Subcutaneous abdominal adipose tissue (tissue), 5 donors: Measurements from ENCODE around the gene GPRC5C.

Source experiments
- H3K27ac ChIP-seq: one replicate; pipeline ENCODE4 v1.7.0; 2013; ENCODE audit warnings: low read depth, mild to moderate bottlenecking, inconsistent platforms, low read length, moderate library complexity
- H3K27me3 ChIP-seq, 5 donors: one replicate each; pipeline ENCODE4 v1.7.0; 2013; ENCODE audit warnings: low read length in 5 of 5, inconsistent platforms in 1 of 5; ENCODE audit not compliant: control insufficient read depth in 5 of 5, insufficient read depth in 4 of 5
- H3K36me3 ChIP-seq, 5 donors: one replicate each; pipeline ENCODE4 v1.7.0; 2013; ENCODE audit warnings: low read length in 5 of 5; ENCODE audit not compliant: control insufficient read depth in 5 of 5, insufficient read depth in 5 of 5
- H3K4me1 ChIP-seq, 5 donors: one replicate each; pipeline ENCODE4 v1.7.0; 2013; ENCODE audit warnings: low read length in 5 of 5, mild to moderate bottlenecking in 3 of 5, moderate library complexity in 1 of 5; ENCODE audit not compliant: control insufficient read depth in 5 of 5, insufficient read depth in 5 of 5
- H3K4me3 ChIP-seq, 5 donors: one replicate each; pipeline ENCODE4 v1.7.0; 2013; ENCODE audit warnings: low read length in 5 of 5, low read depth in 1 of 5
- H3K9ac ChIP-seq, 5 donors: one replicate each; pipeline ENCODE4 v1.7.0; 2013; ENCODE audit warnings: low read length in 5 of 5, mild to moderate bottlenecking in 4 of 5, moderate library complexity in 3 of 5
- H3K9me3 ChIP-seq, 5 donors: one replicate each; pipeline ENCODE4 v1.7.0; 2013; ENCODE audit warnings: low read length in 5 of 5; ENCODE audit not compliant: control insufficient read depth in 5 of 5
- donor health status: healthy.
- donor health status: healthy.
- donor health status: healthy.
- donor health status: healthy.
- donor health status: healthy.

The GPRC5C gene

GRCh38 chr17:74391771-74392170, 40.1 kb upstream of the GPRC5C start:
- Histone ChIP-seq H3K27me3 (no peaks in the 10 kb centered on the region), H3K36me3 (no peaks in the 10 kb centered on the region), H3K9ac (no peak overlapping the region), H3K4me1 (peaks cover 5 to 37% (median 34%) of the 10 kb centered on the region in 5 donors), H3K4me3 (no peak overlapping the region), H3K9me3 (peaks cover 0 to 3% (median 0%) of the 10 kb centered on the region in 5 donors), H3K27ac (peak overlapping the region; percentile 88)

DNA sequence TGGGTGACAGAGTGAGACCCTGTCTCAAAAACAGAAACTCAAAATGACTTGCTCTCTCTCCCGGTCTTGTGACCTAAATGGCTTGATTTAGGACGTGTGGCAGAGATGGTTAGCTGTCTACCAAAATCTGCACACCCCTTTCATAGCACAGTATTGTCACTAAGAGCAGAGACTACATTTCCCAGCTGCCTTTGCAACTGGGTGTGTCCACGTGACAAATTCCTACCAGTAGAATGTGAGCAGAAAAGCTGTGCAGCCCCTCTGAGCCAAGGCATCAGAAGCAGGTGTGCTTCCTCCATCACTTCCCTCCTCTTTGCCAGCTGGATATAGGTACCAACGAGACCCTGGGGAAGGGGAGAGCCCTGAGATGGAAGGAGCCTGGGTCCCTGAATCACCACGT, 39.0 kb upstream of the GPRC5C start:
- Histone ChIP-seq H3K27me3 (no peaks in the 10 kb centered on the region), H3K9me3 (peaks cover 0 to 3% (median 0%) of the 10 kb centered on the region in 5 donors), H3K9ac (no peak overlapping the region), H3K36me3 (no peaks in the 10 kb centered on the region), H3K4me1 (peaks cover 5 to 35% (median 32%) of the 10 kb centered on the region in 5 donors), H3K4me3 (no peak overlapping the region), H3K27ac (peak overlapping the region; percentile 88)

DNA sequence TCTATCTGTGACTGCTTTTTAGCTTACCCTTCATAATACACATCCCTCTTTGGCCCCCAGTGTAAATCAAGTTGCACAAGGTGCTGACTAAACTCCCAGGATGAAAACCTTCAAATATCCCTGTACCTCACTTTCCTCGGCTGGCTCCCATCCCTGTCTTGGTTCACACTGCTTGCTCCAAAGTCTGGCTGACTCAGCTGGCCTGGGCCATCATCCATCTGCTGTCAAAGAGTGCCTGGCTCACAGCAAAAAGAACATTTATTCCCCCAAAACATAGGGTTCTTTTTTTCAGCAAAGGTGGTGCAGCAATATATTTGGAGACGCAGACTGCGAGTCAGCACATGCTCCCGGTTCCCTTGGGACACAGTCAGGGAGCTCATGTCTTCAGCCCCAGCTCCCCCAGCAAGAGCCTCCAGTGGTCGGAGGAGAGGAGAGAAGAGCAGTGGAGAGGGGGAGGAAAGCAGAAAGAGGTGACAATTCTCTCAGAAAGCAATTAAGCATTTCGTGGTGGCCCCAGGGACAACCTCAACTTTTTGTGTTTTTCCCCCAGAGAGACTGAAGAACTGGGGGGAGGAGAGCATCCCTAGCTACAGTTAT, 38.4 kb upstream of the GPRC5C start:
- no peak overlapping the region for H3K4me3 ChIP-seq
- no peaks in the 10 kb centered on the region for H3K27me3 ChIP-seq
- H3K27ac ChIP-seq = peak overlapping the region; percentile 17
- peaks cover 0 to 3% (median 0%) of the 10 kb centered on the region in 5 donors for H3K9me3 ChIP-seq
- no peak overlapping the region for H3K9ac ChIP-seq
- H3K36me3 ChIP-seq = no peaks in the 10 kb centered on the region
- H3K4me1 ChIP-seq = peaks cover 5 to 35% (median 32%) of the 10 kb centered on the region in 5 donors

DNA sequence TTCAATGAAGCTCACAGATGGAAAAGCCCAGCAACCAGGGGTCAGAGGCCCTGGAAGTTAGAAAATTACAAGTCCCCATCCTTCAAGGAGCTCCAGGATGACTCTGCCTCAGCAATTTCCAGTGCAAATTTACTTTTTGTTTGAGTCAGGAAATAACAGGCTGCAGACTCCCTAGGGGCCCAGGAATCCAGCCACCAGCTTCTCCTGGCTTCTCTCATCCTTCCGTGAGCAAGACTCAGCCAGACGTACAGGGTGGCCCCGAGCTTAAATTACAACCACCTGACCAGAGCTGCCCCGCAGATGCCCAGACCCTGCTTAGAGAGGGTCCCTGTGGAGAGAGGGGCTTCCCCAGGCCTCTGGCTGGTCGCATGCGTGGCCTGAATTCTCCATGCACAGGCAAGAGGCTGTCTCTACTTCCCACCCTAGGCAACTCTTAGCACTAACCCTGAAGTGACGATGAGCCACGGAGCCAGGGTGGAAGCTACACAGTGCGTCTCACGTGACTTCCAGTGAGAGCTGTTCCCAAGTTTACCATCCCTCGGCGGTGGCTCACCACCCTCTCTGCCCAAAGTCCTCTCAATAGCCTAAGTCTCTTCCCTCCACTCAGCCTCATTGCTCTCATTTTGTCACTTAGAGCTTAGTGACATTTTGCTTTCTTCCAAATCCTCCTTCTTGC, 37.5 kb upstream of the GPRC5C start:
- Histone ChIP-seq H3K4me1 (peaks cover 5 to 35% (median 32%) of the 10 kb centered on the region in 5 donors), H3K4me3 (no peak overlapping the region), H3K27ac (peak overlapping the region; percentile 17), H3K9ac (no peak overlapping the region), H3K9me3 (peaks cover 0 to 3% (median 0%) of the 10 kb centered on the region in 5 donors), H3K36me3 (no peaks in the 10 kb centered on the region), H3K27me3 (no peaks in the 10 kb centered on the region)

DNA sequence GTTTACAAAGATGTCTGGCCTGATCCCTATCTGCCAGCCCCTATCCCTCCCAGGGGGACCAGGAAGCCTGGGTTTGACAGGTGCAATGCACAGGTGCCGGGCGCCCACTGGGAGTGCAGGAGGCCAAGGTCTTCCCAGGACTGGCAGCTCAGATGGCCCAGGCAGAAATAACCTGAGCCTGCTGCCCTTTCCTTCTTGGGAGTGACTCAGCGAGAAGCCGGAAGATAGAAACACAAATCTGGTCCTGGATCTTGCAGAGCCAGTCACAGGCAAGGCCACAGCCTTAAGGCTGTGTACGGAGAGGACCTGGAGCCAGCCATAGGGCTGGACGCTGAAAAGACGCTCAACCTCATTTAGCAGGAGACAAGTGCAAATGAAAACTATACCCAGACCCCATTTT, 36.9 kb upstream of the GPRC5C start:
- Histone ChIP-seq H3K9ac (no peak overlapping the region), H3K36me3 (no peaks in the 10 kb centered on the region), H3K27me3 (no peaks in the 10 kb centered on the region), H3K4me3 (no peak overlapping the region), H3K27ac (no peak overlapping the region), H3K4me1 (peaks cover 5 to 35% (median 32%) of the 10 kb centered on the region in 5 donors), H3K9me3 (peaks cover 0 to 3% (median 0%) of the 10 kb centered on the region in 5 donors)

GRCh38 chr17:74396567-74396966, 35.3 kb upstream of the GPRC5C start:
- Histone ChIP-seq H3K9ac (no peak overlapping the region), H3K27ac (no peak overlapping the region), H3K27me3 (no peaks in the 10 kb centered on the region), H3K36me3 (no peaks in the 10 kb centered on the region), H3K4me1 (peaks cover 5 to 27% (median 26%) of the 10 kb centered on the region in 5 donors), H3K4me3 (no peak overlapping the region), H3K9me3 (peaks cover 0 to 3% (median 0%) of the 10 kb centered on the region in 5 donors)

DNA sequence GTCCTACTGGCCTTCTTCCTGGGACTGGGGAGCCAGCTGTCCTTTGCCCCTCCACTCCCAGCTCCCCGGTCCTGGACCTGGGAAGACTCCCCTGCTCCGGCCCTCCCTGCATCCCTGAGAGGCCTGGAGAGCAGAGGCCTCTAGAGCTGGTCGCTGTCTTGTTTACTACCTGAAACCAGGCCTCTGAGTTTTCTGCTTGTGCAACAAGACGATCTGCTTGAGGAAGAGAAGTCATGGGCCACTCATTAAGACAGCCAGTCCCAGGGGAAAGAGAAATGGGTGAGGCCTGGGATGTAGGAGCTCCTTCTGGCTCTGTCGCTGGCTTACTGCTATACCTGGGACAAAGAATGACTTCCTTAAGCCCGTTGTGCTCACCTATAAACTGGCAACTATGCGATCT, 29.8 kb upstream of the GPRC5C start:
- no peaks in the 10 kb centered on the region for H3K36me3 ChIP-seq
- H3K9ac ChIP-seq = no peak overlapping the region
- H3K27me3 ChIP-seq = peaks cover 0 to 6% (median 5%) of the 10 kb centered on the region in 5 donors
- no peaks in the 10 kb centered on the region for H3K4me1 ChIP-seq
- no peaks in the 10 kb centered on the region for H3K9me3 ChIP-seq
- H3K4me3 ChIP-seq = no peak overlapping the region
- no peak overlapping the region for H3K27ac ChIP-seq

- Histone ChIP-seq H3K9me3 (no peaks in the 10 kb centered on the region), H3K4me3 (no peak overlapping the region)
These were observed 28.3 kb upstream of the GPRC5C start for GRCh38 chr17:74403512-74404137.

GRCh38 chr17:74404218-74404617, 27.7 kb upstream of the GPRC5C start:
- H3K9ac ChIP-seq = no peak overlapping the region
- H3K27ac ChIP-seq = no peak overlapping the region

More at GRCh38 chr17:74403512-74404137, 28.3 kb upstream of the GPRC5C start:
- H3K9ac ChIP-seq = no peak overlapping the region
- peaks cover 0 to 6% (median 5%) of the 10 kb centered on the region in 5 donors for H3K27me3 ChIP-seq
- no peaks in the 10 kb centered on the region for H3K4me1 ChIP-seq
- no peak overlapping the region for H3K27ac ChIP-seq
- H3K36me3 ChIP-seq = no peaks in the 10 kb centered on the region

GRCh38 chr17:74404789-74405188, 27.1 kb upstream of the GPRC5C start:
- H3K36me3 ChIP-seq = no peaks in the 10 kb centered on the region
- H3K4me3 ChIP-seq = no peak overlapping the region
- H3K27ac ChIP-seq = no peak overlapping the region
- H3K4me1 ChIP-seq = no peaks in the 10 kb centered on the region
- H3K27me3 ChIP-seq = peaks cover 0 to 6% (median 5%) of the 10 kb centered on the region in 5 donors
- no peak overlapping the region for H3K9ac ChIP-seq
- no peaks in the 10 kb centered on the region for H3K9me3 ChIP-seq

More at GRCh38 chr17:74404218-74404617, 27.7 kb upstream of the GPRC5C start:
- Histone ChIP-seq H3K4me1 (no peaks in the 10 kb centered on the region), H3K36me3 (no peaks in the 10 kb centered on the region), H3K9me3 (no peaks in the 10 kb centered on the region), H3K27me3 (peaks cover 0 to 6% (median 5%) of the 10 kb centered on the region in 5 donors), H3K4me3 (no peak overlapping the region)
